HEK293 (cell line): ENCODE measurements around the gene PARP11.

ENCODE experiments used
- CTCF ChIP-seq: fragments of 450-650 bp; formaldehyde crosslinking; IDR thresholded peaks from 2 replicates; pipeline ENCODE4 v1.5.1; 2016; ENCODE audit warnings: missing biosample characterization, missing genetic modification characterization
- KLF16 ChIP-seq: fragments of 450-650 bp; formaldehyde crosslinking; IDR thresholded peaks from 2 replicates; pipeline ENCODE4 v1.5.1; 2017; ENCODE audit warnings: missing biosample characterization, missing genetic modification characterization
- TSHZ1 ChIP-seq: fragments of 450-650 bp; formaldehyde crosslinking; IDR thresholded peaks from 2 replicates; pipeline ENCODE4 v1.5.1; 2016; ENCODE audit warnings: missing biosample characterization, missing genetic modification characterization, borderline replicate concordance
- ZNF221 ChIP-seq: fragments of 450-650 bp; formaldehyde crosslinking; IDR thresholded peaks from 2 replicates; pipeline ENCODE4 v1.5.1; 2017; ENCODE audit warnings: missing biosample characterization, missing genetic modification characterization, borderline replicate concordance
- ZNF274 ChIP-seq, 2 experiments: fragments of 200-500 bp in 1 of 2; fragments of 450-650 bp in 1 of 2; sonication (Bioruptor generic) in 1 of 2; formaldehyde crosslinking in 1 of 2; IDR thresholded peaks; 2 replicates each; pipeline versions ENCODE4 v1.5.1 to v1.6.1; 2014 to 2016; ENCODE audit warnings: borderline replicate concordance in 1 of 2, inconsistent platforms in 1 of 2, low read length in 1 of 2, missing biosample characterization in 1 of 2, missing genetic modification characterization in 1 of 2
- ZNF670 ChIP-seq: fragments of 450-650 bp; formaldehyde crosslinking; IDR thresholded peaks from 2 replicates; pipeline ENCODE4 v1.5.1; 2016; ENCODE audit warnings: missing biosample characterization, missing genetic modification characterization, low read depth

GRCh38 chr12:3775385-3776035 is 97.7 kb downstream of the PARP11 start:
- TF ChIP-seq ZNF221 (tag by site-specific recombination) = no peak
- no peak for TF ChIP-seq ZNF670 (tag by site-specific recombination)
- TF ChIP-seq CTCF (tag by site-specific recombination) = no peak
- no peak for TF ChIP-seq TSHZ1
- TF ChIP-seq KLF16 (tag by site-specific recombination) = no peak
- TF ChIP-seq ZNF274 (IDR thresholded peaks at IDR 0.05; ENCODE audit: low read length) = no peak
- no peak for TF ChIP-seq ZNF274 (tag by site-specific recombination; IDR thresholded peaks at IDR 0.05; ENCODE audit: borderline replicate concordance)
